Central memory CD4-positive, alpha-beta T cell (primary cell): ENCODE data around the gene HOXD3.

Experiments used
- DNase-seq: peaks from one replicate; pipeline ENCODE4 v3.0.0; 2022

Gene HOXD3

GRCh38 chr2:176150584-176151441, 6.3 kb upstream of the HOXD3 start:
- no peak for DNase-seq

GRCh38 chr2:176151442-176152287, 5.4 kb upstream of the HOXD3 start, which contains the start of gene HOXD4:
TSS of gene HOXD4 (plus strand) at chr2:176151550. CDS start at chr2:176151634, 84 bp downstream.
- no peak for DNase-seq

GRCh38 chr2:176152350-176153181, 4.5 kb upstream of the HOXD3 start:
- no peak for DNase-seq

GRCh38 chr2:176154576-176155252, 2.4 kb upstream of the HOXD3 start:
- no peak for DNase-seq

- DNase-seq: no peak
These were observed 1.6 kb upstream of the HOXD3 start for GRCh38 chr2:176155356-176156044.

- no peak for DNase-seq
These were observed 753 bp upstream of the HOXD3 start for GRCh38 chr2:176156301-176156806.

- no peak for DNase-seq
These were observed 535 bp downstream of the HOXD3 start for GRCh38 chr2:176157499-176158185.

- DNase-seq: no peak
These were observed 1.1 kb downstream of the HOXD3 start for GRCh38 chr2:176158186-176158591.

GRCh38 chr2:176158855-176159662, 2.0 kb downstream of the HOXD3 start:
- no peak for DNase-seq

GRCh38 chr2:176159663-176160250, 2.6 kb downstream of the HOXD3 start:
- no peak for DNase-seq

GRCh38 chr2:176160251-176160985, 3.3 kb downstream of the HOXD3 start:
- no peak for DNase-seq

- DNase-seq: no peak
These were observed 4.1 kb downstream of the HOXD3 start for GRCh38 chr2:176160986-176161824.

GRCh38 chr2:176161825-176162626, 4.9 kb downstream of the HOXD3 start:
- no peak for DNase-seq

- DNase-seq: no peak
These were observed 6.0 kb downstream of the HOXD3 start for GRCh38 chr2:176162911-176163671.

GRCh38 chr2:176163672-176164056, 6.6 kb downstream of the HOXD3 start:
- no peak for DNase-seq

GRCh38 chr2:176164201-176164600, 7.1 kb downstream of the HOXD3 start:
- no peak for DNase-seq
